Esophagus squamous epithelium (tissue), 5 donors: ENCODE measurements around the gene BTNL8. TPM values are rescaled to one million over a fixed set of nuclear protein-coding genes. Genes with fewer than 3 reads are reported as not detected.

Experiments
- DNase-seq: peaks from one replicate; lab custom pipeline; 2025; lab: John Stamatoyannopoulos, UW
- H3K27ac ChIP-seq, 4 donors: fragments of 200-600 bp; sonication (generic); one replicate each; pipeline ENCODE4 v1.5.1; 2016 to 2019; ENCODE audit warnings: mild to moderate bottlenecking in 1 of 4
- H3K27me3 ChIP-seq, 4 donors: fragments of 200-600 bp; sonication (generic); 1 replicate in 3 of 4; 2 replicates in 1 of 4; pipeline versions ENCODE4 v1.5.1 to v1.6.0; 2017 to 2021; ENCODE audit warnings: antibody characterized with exemption in 1 of 4
- H3K36me3 ChIP-seq, 3 donors: fragments of 200-600 bp; sonication (generic); one replicate each; pipeline ENCODE4 v1.5.1; 2016 to 2019
- H3K4me1 ChIP-seq, 3 donors: fragments of 200-600 bp; sonication (generic); one replicate each; pipeline ENCODE4 v1.5.1; 2017 to 2019
- H3K4me3 ChIP-seq, 4 donors: fragments of 200-600 bp; sonication (generic); 1 replicate in 3 of 4; 2 replicates in 1 of 4; pipeline ENCODE4 v1.5.1; 2016 to 2019; ENCODE audit warnings: mild to moderate bottlenecking in 2 of 4, moderate library complexity in 1 of 4
- H3K9me3 ChIP-seq, 3 donors: fragments of 200-600 bp; sonication (generic); one replicate each; pipeline ENCODE4 v1.5.1; 2016 to 2019
- CTCF ChIP-seq, 6 experiments: fragments of 450-650 bp in 4 of 6; fragments of 200-600 bp in 2 of 6; sonication (generic) in 2 of 6; IDR thresholded peaks; one replicate each; pipeline ENCODE4 v1.5.1; 2016 to 2019; ENCODE audit warnings: antibody characterized with exemption in 6 of 6, mild to moderate bottlenecking in 4 of 6, moderate library complexity in 4 of 6
- POLR2A ChIP-seq, 4 donors: fragments of 450-650 bp; IDR thresholded peaks; one replicate each; pipeline ENCODE4 v1.6.1; 2017; ENCODE audit warnings: antibody characterized with exemption in 4 of 4, mild to moderate bottlenecking in 4 of 4, moderate library complexity in 3 of 4
- WGBS, 2 donors: methylation state at CpG; one replicate each; pipeline ENCODE4 v1.1.5; 2018; 5-methylcytosine and 5-hydroxymethylcytosine counted together
- intact Hi-C: fragments of 100-400 bp; cut with DNase I; formaldehyde crosslinking; loops from one replicate; pipeline ENCODE4 v1.15.0; 2022
- total RNA-seq, 4 donors: library from RNA; depleted of rRNA; stranded (reverse); fragments of >200 nt; gene quantifications; one replicate each; pipeline ENCODE4 v1.1.0, GENCODE V29; 2016
- donor health status: DM: yes; HTN: yes; CAD: no.

The BTNL8 gene
- total RNA-seq, 4 donors from 2014 or later, result 0.19 TPM; not detected in 3

GRCh38 chr5:180868960-180869359 is 30.0 kb upstream of the BTNL8 start:
- H3K9me3 ChIP-seq, result no peaks in the 10 kb centered on the region
- no peaks in the 10 kb centered on the region for H3K27me3 ChIP-seq
- DNase-seq, result no peak
- H3K4me3 ChIP-seq, result no peak overlapping the region
- H3K4me1 ChIP-seq, result peaks cover 8 to 43% (median 14%) of the 10 kb centered on the region in 3 donors
- 1 to 4% methylated on average over 3 of the region's 3 CpGs for WGBS, 2 donors
- intact Hi-C loops, result loop anchor here (5.0 kb wide), 1 partner anchor 288 kb away; no protein-coding TSS in a partner anchor
- peak; percentile 74 to 91 (median 88) for TF ChIP-seq CTCF (IDR thresholded peaks at IDR 0.05)
- no peak for TF ChIP-seq POLR2A (IDR thresholded peaks at IDR 0.05)
- no peaks in the 10 kb centered on the region for H3K36me3 ChIP-seq
- H3K27ac ChIP-seq, result peak overlapping the region in 3 of 4 donors; percentile 38 to 81 (median 75)

DNA sequence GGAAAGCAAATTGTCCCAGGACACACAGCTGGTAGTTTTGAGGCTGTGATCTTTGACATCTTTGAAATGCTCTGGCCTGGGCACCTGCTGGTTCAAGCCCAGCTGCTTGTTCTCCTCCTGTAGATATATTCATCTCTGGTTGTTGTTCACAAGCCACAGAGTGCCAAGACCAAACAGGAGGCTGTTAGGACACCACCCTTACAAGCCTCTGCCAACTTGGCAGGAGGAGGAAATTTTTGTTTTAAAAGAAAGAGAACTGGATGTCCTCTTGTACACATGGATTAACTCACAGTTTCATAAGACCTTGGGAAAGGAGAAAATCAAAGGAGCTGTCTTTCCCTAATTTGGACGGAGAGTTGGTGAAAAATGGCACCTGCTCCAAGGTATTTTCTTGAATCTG is 29.4 kb upstream of the BTNL8 start:
- no peak for DNase-seq
- intact Hi-C loops, result loop anchor here (5.0 kb wide), 1 partner anchor 288 kb away; no protein-coding TSS in a partner anchor

DNA sequence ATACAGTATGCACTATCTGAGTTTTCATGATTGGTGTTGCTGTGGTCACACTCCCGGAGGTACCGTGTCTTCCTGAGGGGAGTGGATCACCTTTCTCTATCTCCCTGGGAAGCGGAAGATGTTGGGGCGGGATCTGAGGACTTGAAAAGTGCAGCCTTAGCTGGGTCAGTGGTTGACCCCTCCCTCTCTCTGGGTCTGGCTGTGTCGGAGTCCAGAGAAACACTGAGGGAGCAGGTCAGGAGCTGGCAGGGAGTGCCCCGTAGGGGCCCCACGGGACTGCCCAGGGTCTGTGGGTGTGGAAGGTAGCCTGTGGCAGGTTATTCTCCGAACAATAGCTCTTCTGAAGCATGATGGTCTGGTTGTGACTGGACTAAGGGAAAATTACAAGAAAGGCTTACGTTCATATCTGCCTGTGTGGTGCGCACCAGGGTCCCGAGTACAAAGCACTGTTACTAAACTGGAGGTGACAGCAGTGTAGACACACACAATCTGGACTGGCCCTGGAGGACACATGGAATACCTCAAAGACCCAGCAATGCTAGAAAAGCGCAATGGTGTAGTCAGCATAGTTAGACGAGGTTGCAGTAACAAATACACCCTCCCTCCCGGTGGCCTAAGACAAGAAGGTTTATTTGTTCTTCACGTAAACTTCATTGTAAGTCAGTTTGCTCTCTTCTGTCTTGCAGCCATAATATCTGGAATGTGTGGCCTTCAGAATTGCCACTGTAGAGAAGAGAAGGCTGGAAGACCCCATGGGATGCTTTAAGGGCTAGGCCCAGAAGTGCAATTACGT is 28.5 kb upstream of the BTNL8 start:
- no peak for DNase-seq
- 65 to 76% methylated on average over 9 to 11 of the region's 16 CpGs for WGBS, 2 donors
- H3K4me1 ChIP-seq, result peaks cover 14 to 48% (median 21%) of the 10 kb centered on the region in 3 donors
- no peaks in the 10 kb centered on the region for H3K9me3 ChIP-seq
- intact Hi-C loops, result no loop called here
- peak overlapping the region; percentile 53 to 81 (median 74) for H3K27ac ChIP-seq
- H3K36me3 ChIP-seq, result no peaks in the 10 kb centered on the region
- H3K27me3 ChIP-seq, result no peaks in the 10 kb centered on the region
- H3K4me3 ChIP-seq, result no peak overlapping the region
- TF ChIP-seq CTCF (IDR thresholded peaks at IDR 0.05) (no peak), POLR2A (IDR thresholded peaks at IDR 0.05) (no peak)

More for the DNA sequence above, 29.4 kb upstream of the BTNL8 start:
- no peaks in the 10 kb centered on the region for H3K36me3 ChIP-seq
- peak overlapping the region; percentile 53 to 81 (median 74) for H3K27ac ChIP-seq
- 18 to 33% methylated on average over 1 of the region's 1 CpG for WGBS, 2 donors
- no peak overlapping the region for H3K4me3 ChIP-seq
- no peak for TF ChIP-seq POLR2A (IDR thresholded peaks at IDR 0.05)
- no peak for TF ChIP-seq CTCF (IDR thresholded peaks at IDR 0.05)
- H3K27me3 ChIP-seq, result no peaks in the 10 kb centered on the region
- peaks cover 13 to 48% (median 20%) of the 10 kb centered on the region in 3 donors for H3K4me1 ChIP-seq
- H3K9me3 ChIP-seq, result no peaks in the 10 kb centered on the region

DNA sequence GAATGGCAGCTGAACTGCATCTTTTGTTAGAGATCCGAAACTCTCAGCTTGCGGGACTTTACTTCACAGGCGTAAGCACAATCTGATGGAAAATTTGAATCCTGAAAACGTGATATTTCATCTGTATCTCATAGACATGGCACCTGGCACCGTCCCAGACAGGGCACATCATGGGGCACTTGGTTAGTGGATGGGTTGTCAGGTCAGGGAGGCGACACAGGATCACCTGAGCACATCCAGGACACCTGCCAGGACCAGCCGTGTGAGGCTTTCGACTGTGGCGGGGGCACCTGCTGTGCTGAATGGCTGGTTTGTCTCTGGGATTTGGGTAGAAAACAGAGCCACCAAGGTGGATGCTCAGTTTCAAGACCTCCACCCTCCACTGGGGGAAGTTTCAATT is 26.5 kb upstream of the BTNL8 start:
- intact Hi-C loops, result no loop called here
- no peak for TF ChIP-seq CTCF (IDR thresholded peaks at IDR 0.05)
- no peak for TF ChIP-seq POLR2A (IDR thresholded peaks at IDR 0.05)
- no peaks in the 10 kb centered on the region for H3K36me3 ChIP-seq
- no peak for DNase-seq
- WGBS, 2 donors, result 76 to 87% methylated on average over 8 to 9 of the region's 9 CpGs
- H3K9me3 ChIP-seq, result no peaks in the 10 kb centered on the region
- H3K27ac ChIP-seq, result peak overlapping the region in 3 of 4 donors; percentile 20 to 77 (median 49)
- peaks cover 14 to 48% (median 21%) of the 10 kb centered on the region in 3 donors for H3K4me1 ChIP-seq
- H3K27me3 ChIP-seq, result no peaks in the 10 kb centered on the region
- H3K4me3 ChIP-seq, result no peak overlapping the region
